NCI-H1694 (cell line): Measurements from ENCODE around the gene NADK.
"Not testable (repeated sequence)": the region's sequence is repeated elsewhere in the genome, so short reads cannot be mapped to it uniquely, and the experiment has no call there.

Experiments used
- DNase-seq: peaks from one replicate; lab custom pipeline; 2025; lab: John Stamatoyannopoulos, UW

Gene NADK

GRCh38 chr1:1745651-1746565 lies 32.4 kb downstream of the NADK start:
- DNase-seq, result peak; percentile 18

DNA sequence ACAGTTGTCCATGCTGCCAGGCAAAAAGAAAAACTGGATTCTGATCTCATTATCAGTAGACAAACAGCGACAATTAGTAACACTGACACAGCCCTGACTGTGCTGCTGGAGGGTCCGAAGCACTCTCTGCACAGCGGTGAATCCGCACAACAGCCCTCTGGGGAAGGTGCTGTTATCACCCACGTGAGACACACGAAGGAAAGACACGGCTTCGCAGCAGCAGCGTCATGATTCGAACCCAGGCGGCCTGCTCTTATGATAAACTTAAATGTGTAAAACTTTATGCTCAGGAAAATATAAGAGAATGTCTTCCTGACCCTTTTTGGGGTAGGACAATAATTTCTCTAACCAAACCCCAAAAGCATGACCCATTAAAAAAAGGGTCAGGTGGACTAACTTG lies 35.7 kb downstream of the NADK start:
- not testable (repeated sequence) for DNase-seq

DNA sequence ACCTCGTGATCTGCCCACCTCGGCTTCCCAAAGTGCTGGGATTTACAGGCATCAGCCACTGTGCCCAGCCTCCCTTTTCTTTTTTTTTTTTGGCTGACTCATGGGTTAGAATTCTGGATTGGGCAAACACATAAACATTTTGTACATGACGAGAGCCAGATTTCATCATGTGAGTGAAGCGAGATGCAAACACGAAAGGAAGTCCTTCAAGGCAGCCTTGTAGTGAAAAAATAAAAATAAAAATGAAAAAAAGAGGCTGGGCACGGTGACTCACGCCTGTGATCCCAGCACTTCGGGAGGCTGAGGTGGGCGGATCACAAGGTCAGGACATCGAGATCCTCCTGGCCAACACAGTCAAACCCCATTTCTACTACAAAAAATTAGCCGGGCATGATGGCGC lies 37.3 kb downstream of the NADK start:
- not testable (repeated sequence) for DNase-seq

DNA sequence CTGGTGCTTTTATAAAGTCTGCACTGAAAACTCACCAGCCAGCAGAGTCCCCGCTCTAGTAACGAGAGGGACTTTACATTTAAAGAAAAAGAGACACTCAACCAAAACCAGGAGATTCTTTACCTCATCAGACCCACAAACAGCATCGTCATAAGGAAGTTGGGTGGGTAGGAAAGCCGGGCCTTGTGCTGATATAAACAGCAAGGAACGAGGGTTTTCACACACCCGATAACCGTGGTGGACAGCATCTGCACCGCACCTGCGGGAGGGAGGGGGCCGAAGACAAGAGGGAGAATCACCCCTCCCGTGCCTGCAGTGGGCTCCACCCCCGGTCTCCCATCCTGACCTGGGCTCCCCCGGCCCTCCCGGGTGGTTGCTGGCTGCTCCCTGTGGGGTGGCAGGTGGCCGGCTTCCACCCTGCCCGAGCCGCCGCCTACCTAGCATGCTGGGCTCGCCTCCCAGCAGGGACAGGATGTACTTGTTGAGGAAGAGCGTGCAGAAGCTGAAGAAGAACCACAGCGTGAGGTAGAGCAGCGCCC lies 39.4 kb downstream of the NADK start:
- not testable (repeated sequence) for DNase-seq

DNA sequence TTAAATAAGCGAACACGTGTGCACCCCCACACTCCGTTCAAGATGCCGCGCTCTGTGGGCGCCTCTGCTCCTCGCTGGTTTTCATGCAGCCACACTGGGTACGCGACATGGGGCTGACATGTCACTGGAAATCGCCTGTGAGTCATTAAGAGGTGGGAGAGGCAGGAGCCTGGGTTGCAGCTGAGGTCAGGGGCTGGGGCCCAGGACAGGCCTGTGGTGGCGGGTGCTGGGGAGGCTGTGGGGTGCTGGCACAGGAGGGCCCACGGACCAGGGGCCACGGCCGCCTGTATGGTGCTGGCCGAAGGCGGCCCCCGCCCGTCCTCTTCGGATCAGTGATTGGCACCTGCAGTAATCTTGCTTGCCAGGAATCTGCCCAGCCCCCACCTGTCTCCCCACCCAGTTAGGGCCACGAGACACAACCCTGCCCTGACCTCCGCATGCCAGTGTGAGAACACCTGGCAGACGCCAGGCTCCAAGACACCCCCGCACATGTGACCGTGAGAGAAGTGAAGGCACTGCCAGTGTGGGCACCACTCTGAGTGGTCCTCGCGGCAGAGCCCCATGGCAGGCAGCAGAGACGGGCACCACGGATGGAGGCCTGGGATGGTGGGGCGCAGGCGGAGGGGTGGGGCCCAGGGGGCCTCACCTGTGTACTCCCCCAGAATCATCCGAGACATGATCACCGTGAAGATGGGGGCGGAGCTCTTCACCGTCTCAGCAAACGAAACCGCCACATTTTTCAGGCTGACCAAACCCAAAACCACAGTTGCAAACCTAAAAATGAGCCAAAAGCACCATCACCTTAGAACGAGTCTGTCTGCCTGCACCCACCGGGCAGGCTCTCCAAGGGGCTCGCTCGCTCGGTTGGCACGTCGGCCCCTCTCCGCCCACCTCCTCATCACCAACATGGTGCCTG lies 40.3 kb downstream of the NADK start:
- DNase-seq, result not testable (repeated sequence)

- no peak for DNase-seq
These were observed 45.9 kb downstream of the NADK start for GRCh38 chr1:1732381-1732780.

DNA sequence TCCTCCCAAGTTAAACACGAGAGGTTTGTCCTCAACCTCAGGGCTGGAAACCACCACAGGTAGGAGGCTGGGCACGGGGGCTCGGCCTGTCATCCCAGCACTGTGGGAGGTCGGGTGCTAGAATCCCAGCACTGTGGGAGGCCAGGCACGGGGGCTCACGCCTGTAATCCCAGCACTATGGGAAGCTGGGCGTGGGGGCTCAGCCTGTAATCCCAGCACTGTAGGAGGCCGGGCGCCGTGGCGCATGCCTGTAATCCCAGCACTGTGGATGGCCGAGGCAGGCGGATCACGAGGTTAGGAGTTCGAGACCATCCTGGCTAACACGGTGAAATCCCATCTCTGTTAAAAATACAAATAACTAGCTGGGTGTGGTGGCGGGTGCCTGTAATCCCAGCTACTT lies 47.4 kb downstream of the NADK start:
- no peak for DNase-seq

DNA sequence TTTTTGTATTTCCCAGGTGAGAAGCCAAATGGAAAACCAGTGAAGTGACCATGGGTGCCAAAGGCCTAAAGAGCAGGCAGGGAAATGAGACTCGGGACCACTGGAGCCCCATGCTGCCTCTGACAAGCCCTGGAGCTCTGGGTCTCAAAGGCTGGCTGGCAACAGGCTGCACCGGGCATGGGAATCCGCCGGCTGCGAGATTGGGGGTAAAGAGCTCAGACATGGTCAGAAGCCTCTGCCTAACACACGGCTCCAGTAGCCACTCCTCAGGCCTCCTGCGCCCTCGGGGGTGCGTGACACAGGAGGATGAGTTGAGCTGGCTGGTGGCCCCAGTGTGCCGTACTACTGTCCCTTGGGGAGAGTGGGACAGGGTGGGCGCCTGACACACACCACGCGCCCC lies 48.0 kb downstream of the NADK start:
- not testable (repeated sequence) for DNase-seq

- DNase-seq, result not testable (repeated sequence)
These were observed 49.0 kb downstream of the NADK start for GRCh38 chr1:1729116-1729816.

DNA sequence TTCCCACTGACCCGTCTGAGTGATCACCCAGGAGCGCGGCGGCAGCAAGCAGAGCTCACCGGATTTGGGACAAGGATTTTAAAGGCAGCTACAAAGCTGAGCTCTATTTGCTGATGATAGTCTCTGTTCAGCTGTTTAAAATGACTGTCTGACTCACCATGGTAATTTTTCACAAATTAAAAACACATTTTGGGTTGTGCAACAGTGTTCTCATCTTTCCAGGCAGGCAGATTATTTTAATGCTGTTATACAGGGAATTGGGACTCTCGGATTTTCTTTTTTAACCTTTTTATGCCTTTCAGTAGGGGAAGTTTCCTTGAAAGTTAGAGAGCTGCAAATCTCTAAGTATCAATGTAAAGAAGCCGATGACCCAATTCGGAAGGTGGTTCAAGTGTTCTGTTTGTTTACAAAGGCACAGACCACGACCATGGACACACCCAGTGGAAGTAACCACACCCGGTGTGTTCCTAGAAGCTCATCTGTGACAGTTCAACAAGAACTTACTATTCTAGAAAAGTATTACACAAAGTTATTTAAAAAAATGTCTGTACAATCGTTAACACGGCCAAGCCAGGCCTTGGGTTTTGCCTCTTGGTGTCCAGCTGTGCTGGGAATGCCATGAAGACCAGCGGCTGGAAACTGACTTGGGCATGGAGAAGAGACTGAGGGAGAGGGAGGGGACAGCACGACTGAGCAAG lies 49.8 kb downstream of the NADK start:
- DNase-seq, result not testable (repeated sequence)

- not testable (repeated sequence) for DNase-seq
These were observed 51.1 kb downstream of the NADK start for GRCh38 chr1:1727131-1727651.

DNA sequence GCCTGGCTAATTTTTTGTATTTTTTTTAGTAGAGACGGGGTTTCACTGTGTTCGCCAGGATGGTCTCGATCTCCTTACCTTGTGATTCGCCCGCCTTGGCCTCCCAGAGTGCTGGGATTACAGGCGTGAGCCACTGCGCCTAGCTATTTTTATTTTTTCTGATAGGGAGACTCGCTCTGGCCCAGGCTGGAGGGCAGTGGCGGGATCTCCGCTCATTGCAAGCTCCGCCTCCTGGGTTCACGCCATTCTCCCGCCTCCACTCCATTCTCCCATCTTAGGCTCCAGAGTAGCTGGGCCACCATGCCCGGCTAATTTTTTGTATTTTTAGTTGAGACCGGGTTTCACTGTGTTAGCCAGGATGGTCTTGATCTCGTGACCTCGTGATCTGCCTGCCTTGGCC lies 52.2 kb downstream of the NADK start:
- not testable (repeated sequence) for DNase-seq

- DNase-seq, result peak; percentile 96
These were observed 54.0 kb downstream of the NADK start, which contains the start of gene CDK11A for GRCh38 chr1:1724035-1724864. CDK11A (minus strand) TSS chr1:1724357; CDS start chr1:1722818, 1,539 bp downstream.

- no peak for DNase-seq
These were observed 57.1 kb downstream of the NADK start for GRCh38 chr1:1721201-1721600.

DNA sequence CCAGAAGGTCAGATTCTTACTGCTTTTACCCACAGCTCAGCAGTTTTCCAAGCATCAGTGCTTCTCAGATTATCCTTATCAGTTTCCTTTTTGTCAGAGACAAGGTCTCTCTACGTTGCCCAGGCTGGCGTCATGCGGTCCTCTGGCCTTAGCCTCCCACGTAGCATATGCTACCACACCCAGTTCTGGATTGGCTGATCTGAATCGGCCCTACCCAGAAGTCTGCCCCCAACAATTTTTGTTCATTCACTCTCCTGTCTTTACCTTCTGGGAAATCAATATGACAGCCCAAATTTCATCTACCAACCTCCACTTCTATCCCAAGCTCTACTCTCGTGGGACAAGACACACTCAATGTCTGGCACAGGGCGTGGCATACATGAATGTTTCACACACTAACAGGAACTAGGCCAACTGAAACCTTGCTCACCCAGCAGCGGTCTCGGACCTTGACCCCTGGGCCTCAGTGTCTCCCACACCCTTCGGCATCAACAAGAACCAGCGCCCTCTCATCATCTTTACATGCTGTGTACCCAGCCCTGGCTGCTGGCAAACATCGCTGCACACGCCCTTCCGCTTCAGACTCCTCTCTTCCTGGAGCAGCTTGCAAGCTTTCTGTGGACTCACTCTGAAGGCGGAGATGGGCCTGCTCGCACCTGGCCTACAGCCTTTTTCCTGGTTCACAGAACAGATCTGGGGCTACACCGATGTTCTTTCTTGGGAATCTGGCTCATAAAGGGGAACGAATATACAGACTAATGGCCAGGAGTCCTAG lies 63.0 kb downstream of the NADK start:
- not testable (repeated sequence) for DNase-seq

GRCh38 chr1:1707897-1708296 lies 70.4 kb downstream of the NADK start:
- not testable (repeated sequence) for DNase-seq

GRCh38 chr1:1707241-1707640 lies 71.0 kb downstream of the NADK start:
- not testable (repeated sequence) for DNase-seq

GRCh38 chr1:1705623-1706022 lies 72.6 kb downstream of the NADK start:
- not testable (repeated sequence) for DNase-seq
